GM18505 (cell line): ENCODE data around the gene SPDYE16.
A peak's percentile ranks its signal among the peaks of the same experiment; 100 is the strongest.
"Not testable (repeated sequence)": the region's sequence is repeated elsewhere in the genome, so short reads cannot be mapped to it uniquely, and the experiment has no call there.

ENCODE experiments used
- ATAC-seq: cut with Tn5 transposase; IDR thresholded peaks from one replicate; pipeline ENCODE4 v1.9.1; 2021; ENCODE audit not compliant: unreplicated experiment
- POLR2A ChIP-seq: IDR thresholded peaks from 4 replicates; pipeline ENCODE4 v1.6.1; 2011; ENCODE audit warnings: borderline replicate concordance; ENCODE audit not compliant: insufficient read depth, insufficient read length; ENCODE audit errors: extremely low read depth

Gene SPDYE16

GRCh38 chr7:76509931-76510877 lies 32.9 kb downstream of the SPDYE16 start, which contains the start of gene UPK3B:
Gene UPK3B, plus strand, starts transcription at chr7:76510552. Its CDS starts 101 bp downstream, at chr7:76510653.
- ATAC-seq = no peak
- no peak for TF ChIP-seq POLR2A

DNA sequence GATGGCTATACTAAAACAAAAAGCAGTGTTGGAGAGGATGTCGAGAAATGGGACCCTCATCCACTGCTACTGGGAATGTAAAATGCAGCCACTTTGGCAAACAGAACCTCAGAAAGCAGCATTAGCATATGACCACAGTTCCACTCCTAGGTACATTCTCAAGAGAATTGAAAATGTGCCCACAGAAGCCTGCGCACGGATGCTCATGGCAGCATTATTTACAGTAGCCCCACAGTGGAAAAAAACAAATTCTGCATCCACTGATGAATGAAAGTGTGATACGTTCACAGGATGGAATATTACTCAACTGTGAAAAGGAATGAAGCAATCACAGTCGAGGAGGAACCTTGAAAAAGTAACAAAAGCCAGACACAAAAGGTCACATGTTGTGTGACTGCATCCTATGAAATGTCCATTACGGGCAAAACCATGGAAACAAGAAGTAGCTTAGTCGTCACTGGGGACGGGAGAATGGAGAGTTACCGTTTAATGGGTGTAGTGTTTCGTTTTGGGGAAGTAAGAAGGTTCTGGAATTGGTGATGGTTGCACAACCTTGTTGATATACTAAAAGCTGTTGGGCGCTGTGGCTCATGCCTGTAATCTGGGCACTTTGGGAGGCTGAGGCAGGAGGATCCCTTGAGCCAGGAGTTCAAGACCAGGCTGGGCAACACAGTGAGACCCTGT lies 35.2 kb downstream of the SPDYE16 start:
- TF ChIP-seq POLR2A = no peak
- no peak for ATAC-seq

- ATAC-seq = not testable (repeated sequence)
Measured at GRCh38 chr7:76506643-76507042, 36.5 kb downstream of the SPDYE16 start.

GRCh38 chr7:76506081-76506440 lies 37.0 kb downstream of the SPDYE16 start:
- no peak for TF ChIP-seq POLR2A
- no peak for ATAC-seq

DNA sequence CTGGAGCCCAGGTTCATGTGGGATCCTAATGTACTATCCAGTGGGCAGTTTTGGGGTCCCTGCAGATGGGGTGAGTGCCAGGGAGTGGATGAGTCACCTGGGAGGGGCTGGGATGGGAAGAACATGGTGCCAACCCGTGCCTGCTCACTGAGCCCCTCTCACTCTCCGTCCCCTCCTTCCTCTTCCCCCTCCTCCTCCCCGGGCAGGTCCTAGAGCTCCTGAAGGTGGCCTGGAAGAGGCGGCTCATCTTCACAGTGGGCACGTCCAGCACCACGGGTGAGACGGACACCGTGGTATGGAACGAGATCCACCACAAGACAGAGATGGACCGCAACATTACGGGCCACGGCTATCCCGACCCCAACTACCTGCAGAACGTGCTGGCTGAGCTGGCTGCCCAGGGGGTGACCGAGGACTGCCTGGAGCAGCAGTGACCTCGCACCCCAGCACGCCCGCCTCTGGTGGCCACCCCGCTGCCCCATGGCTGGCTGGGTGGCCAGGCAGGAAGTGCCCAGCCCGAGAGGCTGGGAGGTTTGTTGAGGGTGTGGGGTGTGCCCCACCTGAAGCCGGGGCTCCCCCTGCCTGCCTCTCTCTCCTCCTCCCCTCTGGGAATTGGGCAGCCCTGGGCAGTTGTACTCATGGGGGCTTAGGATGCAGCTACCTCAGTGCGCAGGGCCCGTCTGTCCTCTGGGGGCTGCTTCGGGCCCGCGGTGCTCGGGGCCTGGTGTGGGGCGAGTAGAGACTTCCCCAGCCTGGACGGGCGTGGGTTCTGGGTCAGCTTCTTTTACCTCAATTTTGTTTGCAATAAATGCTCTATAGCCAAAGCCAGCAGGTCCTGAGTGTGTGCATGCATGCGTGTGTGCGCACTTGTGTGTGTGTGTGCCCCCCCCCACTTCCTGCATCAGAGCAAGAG lies 37.7 kb downstream of the SPDYE16 start:
- ATAC-seq = no peak

GRCh38 chr7:76504351-76505167 lies 38.5 kb downstream of the SPDYE16 start:
- ATAC-seq = not testable (repeated sequence)

More for the DNA sequence above, 37.7 kb downstream of the SPDYE16 start:
- TF ChIP-seq POLR2A = no peak

GRCh38 chr7:76503244-76503643 lies 39.9 kb downstream of the SPDYE16 start:
- ATAC-seq = not testable (repeated sequence)

DNA sequence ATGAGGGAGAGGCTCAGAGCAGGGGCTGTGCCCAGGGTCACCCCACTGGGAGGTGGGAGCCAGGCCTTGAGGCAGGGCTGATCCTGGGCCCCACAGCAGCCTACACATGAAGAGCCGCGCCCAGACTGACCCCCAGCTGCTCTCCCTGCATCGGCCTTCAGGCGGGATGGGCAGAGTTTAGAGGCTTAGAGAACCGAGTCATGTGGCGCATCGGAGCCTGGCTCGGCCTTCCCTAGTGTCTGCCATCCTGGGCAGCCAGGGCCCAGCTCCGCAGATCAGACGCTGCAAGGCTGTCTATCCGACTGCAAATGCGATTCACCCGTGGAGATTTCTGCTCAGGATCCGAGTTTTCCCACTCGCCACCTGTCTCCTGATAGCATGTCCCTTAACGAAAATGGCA lies 40.3 kb downstream of the SPDYE16 start:
- ATAC-seq = not testable (repeated sequence)

DNA sequence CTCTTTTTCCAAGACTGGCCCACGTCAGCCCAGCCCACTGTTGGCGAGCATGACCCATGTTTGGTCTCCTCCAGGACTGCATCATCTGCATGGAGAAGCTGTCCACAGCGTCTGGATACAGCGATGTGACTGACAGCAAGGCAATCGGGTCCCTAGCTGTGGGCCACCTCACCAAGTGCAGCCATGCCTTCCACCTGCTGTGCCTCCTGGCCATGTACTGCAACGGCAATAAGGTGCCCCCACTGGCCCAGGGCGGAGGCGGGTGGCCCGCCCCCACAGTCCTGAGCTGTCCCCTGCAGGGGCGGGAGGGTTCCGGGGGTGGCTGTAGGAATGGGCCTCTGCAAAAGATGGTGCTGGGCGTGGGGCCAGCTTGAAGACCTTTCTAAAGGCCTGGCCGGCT lies 40.9 kb downstream of the SPDYE16 start:
- not testable (repeated sequence) for ATAC-seq

DNA sequence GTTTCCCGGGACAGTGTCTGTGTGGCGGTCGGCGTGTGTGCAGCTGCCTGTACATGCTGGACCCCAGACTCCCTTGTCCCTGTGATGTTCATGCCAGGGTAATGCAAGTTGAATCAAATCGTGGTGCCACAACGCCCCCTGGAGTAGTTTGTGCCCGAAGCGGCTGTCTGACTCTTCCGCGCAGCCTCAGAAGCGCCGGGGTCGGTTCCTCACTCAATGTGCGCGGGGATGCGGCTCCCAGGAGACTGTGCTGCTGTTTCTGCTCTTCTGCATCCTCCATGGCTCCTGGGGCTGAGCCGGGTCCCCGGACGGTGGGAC lies 43.2 kb downstream of the SPDYE16 start:
- ATAC-seq = not testable (repeated sequence)

DNA sequence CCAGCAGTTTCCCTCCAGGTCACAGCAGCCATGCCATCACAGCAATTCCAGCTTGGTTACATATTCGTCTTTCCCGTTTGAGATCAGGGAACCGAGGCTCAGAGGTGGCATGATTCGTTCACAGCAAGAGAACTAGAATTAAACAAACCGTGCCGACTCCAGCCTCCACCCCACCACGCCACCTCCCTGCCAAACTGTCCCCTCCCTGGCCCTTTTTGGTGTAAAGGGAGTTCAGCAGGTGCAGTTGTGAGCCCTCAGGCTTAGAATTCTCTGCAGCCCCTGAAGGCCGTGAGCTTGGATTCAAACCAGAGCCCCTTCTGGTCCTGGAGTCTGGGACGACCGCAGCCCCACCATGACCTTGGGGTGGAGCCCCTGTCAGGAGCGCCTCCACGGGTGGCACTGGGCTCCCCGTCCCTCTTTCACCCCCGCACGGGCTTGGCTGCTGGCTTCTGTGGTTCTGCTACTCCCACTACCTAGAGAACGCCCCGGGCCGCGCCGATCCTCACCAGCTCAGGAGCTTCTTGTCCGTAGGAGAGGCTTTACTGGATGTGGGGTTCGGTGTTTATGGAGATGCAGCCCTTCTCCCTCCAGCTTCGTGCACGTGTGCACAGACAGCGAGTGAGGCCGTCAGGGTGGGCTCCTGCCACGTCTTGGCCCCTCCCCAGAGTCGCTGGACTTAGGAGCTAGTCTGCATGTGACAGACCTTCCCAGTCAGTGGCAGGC lies 43.7 kb downstream of the SPDYE16 start:
- not testable (repeated sequence) for ATAC-seq

- not testable (repeated sequence) for ATAC-seq
Measured at GRCh38 chr7:76498583-76499200, 44.4 kb downstream of the SPDYE16 start.

- not testable (repeated sequence) for ATAC-seq
Measured at GRCh38 chr7:76497918-76498582, 45.0 kb downstream of the SPDYE16 start.

GRCh38 chr7:76495717-76496116 lies 47.4 kb downstream of the SPDYE16 start:
- ATAC-seq = not testable (repeated sequence)

DNA sequence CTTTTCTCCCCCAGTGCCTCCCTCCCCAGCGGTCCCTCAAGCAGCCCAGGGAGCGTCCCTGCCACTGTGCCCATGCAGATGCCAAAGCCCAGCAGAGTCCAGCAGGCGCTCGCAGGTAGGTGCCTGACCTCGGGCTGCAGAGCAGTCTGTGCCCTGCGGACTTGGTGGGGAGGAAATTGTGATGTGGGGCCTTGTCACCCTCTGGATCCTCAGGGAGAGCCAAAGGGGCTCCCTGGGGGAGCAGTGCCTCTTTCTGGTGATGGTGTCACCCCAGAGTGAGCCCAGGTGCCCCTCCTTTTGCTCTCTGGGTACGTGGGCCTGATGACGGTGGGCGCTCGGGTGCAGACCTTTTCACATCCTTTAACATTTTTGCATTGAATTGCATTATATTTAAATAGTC lies 51.0 kb downstream of the SPDYE16 start:
- not testable (repeated sequence) for ATAC-seq

- ATAC-seq = not testable (repeated sequence)
Measured at GRCh38 chr7:76487969-76488368, 55.1 kb downstream of the SPDYE16 start.

GRCh38 chr7:76486618-76487017 lies 56.5 kb downstream of the SPDYE16 start:
- peak; percentile 98 for ATAC-seq
